HEK293 (cell line): ENCODE results near the gene EXT2.
A peak's percentile ranks its signal among the peaks of the same experiment; 100 is the strongest.

Experiments used
- ATF2 ChIP-seq: fragments of 450-650 bp; formaldehyde crosslinking; IDR thresholded peaks from 2 replicates; pipeline ENCODE4 v1.5.1; 2016; ENCODE audit warnings: missing biosample characterization, missing genetic modification characterization, low read depth
- ELK4 ChIP-seq: IDR thresholded peaks from 2 replicates; pipeline ENCODE4 v1.6.1; 2011; ENCODE audit warnings: mild to moderate bottlenecking, low read depth, low read length, borderline replicate concordance
- HOXC10 ChIP-seq: sonication (generic); formaldehyde crosslinking; IDR thresholded peaks from 2 replicates; pipeline ENCODE4 v1.8.1; 2023; ENCODE audit warnings: mild to moderate bottlenecking, missing genetic modification reagents
- KLF7 ChIP-seq: fragments of 450-650 bp; formaldehyde crosslinking; IDR thresholded peaks from 2 replicates; pipeline ENCODE4 v1.5.1; 2016; ENCODE audit warnings: missing biosample characterization, missing genetic modification characterization, borderline replicate concordance
- PBX3 ChIP-seq: sonication (generic); formaldehyde crosslinking; IDR thresholded peaks from 2 replicates; pipeline ENCODE4 v1.8.1; 2022; ENCODE audit warnings: mild to moderate bottlenecking, moderate library complexity, missing genetic modification reagents
- YY1 ChIP-seq: fragments of 450-650 bp; formaldehyde crosslinking; IDR thresholded peaks from 2 replicates; pipeline ENCODE4 v1.5.1; 2018; ENCODE audit warnings: missing biosample characterization, missing genetic modification characterization
- ZBTB1 ChIP-seq: fragments of 450-650 bp; formaldehyde crosslinking; IDR thresholded peaks from 2 replicates; pipeline ENCODE4 v1.5.1; 2016; ENCODE audit warnings: missing biosample characterization, missing genetic modification characterization
- ZBTB49 ChIP-seq: fragments of 450-650 bp; formaldehyde crosslinking; IDR thresholded peaks from 2 replicates; pipeline ENCODE4 v1.5.1; 2016; ENCODE audit warnings: missing biosample characterization, missing genetic modification characterization, low read depth
- ZEB2 ChIP-seq: fragments of 450-650 bp; formaldehyde crosslinking; IDR thresholded peaks from 2 replicates; pipeline ENCODE4 v1.5.1; 2016; ENCODE audit warnings: missing biosample characterization, missing genetic modification characterization
- ZFP3 ChIP-seq: fragments of 450-650 bp; formaldehyde crosslinking; IDR thresholded peaks from 2 replicates; pipeline ENCODE4 v1.5.1; 2016; ENCODE audit warnings: low read depth, missing biosample characterization, missing genetic modification characterization
- ZNF18 ChIP-seq: fragments of 450-650 bp; formaldehyde crosslinking; IDR thresholded peaks from 2 replicates; pipeline ENCODE4 v1.5.1; 2016; ENCODE audit warnings: missing biosample characterization, missing genetic modification characterization
- ZNF202 ChIP-seq: fragments of 450-650 bp; formaldehyde crosslinking; IDR thresholded peaks from 2 replicates; pipeline ENCODE4 v1.5.1; 2016; ENCODE audit warnings: missing biosample characterization, missing genetic modification characterization, borderline replicate concordance
- ZNF239 ChIP-seq: fragments of 450-650 bp; formaldehyde crosslinking; IDR thresholded peaks from 2 replicates; pipeline ENCODE4 v1.5.1; 2016; ENCODE audit warnings: missing biosample characterization, missing genetic modification characterization
- ZNF248 ChIP-seq: fragments of 450-650 bp; formaldehyde crosslinking; IDR thresholded peaks from 2 replicates; pipeline ENCODE4 v1.5.1; 2017; ENCODE audit warnings: missing biosample characterization, missing genetic modification characterization
- ZNF26 ChIP-seq: fragments of 450-650 bp; formaldehyde crosslinking; IDR thresholded peaks from 2 replicates; pipeline ENCODE4 v1.5.1; 2016; ENCODE audit warnings: missing biosample characterization, missing genetic modification characterization
- ZNF530 ChIP-seq: fragments of 450-650 bp; formaldehyde crosslinking; IDR thresholded peaks from 2 replicates; pipeline ENCODE4 v1.5.1; 2016; ENCODE audit warnings: low read depth, missing biosample characterization, missing genetic modification characterization
- ZNF561 ChIP-seq: fragments of 450-650 bp; IDR thresholded peaks from 2 replicates; pipeline ENCODE4 v1.5.1; 2018; ENCODE audit warnings: missing biosample characterization, missing genetic modification characterization, borderline replicate concordance
- ZNF623 ChIP-seq: fragments of 450-650 bp; formaldehyde crosslinking; IDR thresholded peaks from 2 replicates; pipeline ENCODE4 v1.5.1; 2016; ENCODE audit warnings: missing biosample characterization, missing genetic modification characterization
- ZNF626 ChIP-seq: fragments of 450-650 bp; sonication (Bioruptor Pico); formaldehyde crosslinking; IDR thresholded peaks from 2 replicates; pipeline ENCODE4 v1.5.1; 2018; ENCODE audit warnings: missing biosample characterization, missing genetic modification characterization, inconsistent platforms
- ZNF704 ChIP-seq: fragments of 450-650 bp; formaldehyde crosslinking; IDR thresholded peaks from 2 replicates; pipeline ENCODE4 v1.5.1; 2016; ENCODE audit warnings: missing biosample characterization, missing genetic modification characterization
- ZSCAN30 ChIP-seq: fragments of 450-650 bp; IDR thresholded peaks from 2 replicates; pipeline ENCODE4 v1.5.1; 2018; ENCODE audit warnings: missing biosample characterization, mild to moderate bottlenecking, missing genetic modification characterization, moderate library complexity
- ZXDB ChIP-seq: fragments of 450-650 bp; formaldehyde crosslinking; IDR thresholded peaks from 2 replicates; pipeline ENCODE4 v1.5.1; 2016; ENCODE audit warnings: missing biosample characterization, missing genetic modification characterization
- TF ChIP-seq, protein P1 (sequence below): fragments of 450-650 bp; formaldehyde crosslinking; IDR thresholded peaks from 2 replicates; pipeline ENCODE4 v1.5.1; 2016; ENCODE audit warnings: missing biosample characterization, missing genetic modification characterization
- TF ChIP-seq, protein P2 (sequence below): fragments of 450-650 bp; formaldehyde crosslinking; IDR thresholded peaks from 2 replicates; pipeline ENCODE4 v1.5.1; 2016; ENCODE audit warnings: missing biosample characterization, missing genetic modification characterization

EXT2 gene

GRCh38 chr11:44212128-44212527, 116.7 kb downstream of the EXT2 start (continued):
- TF ChIP-seq, protein P1, sequence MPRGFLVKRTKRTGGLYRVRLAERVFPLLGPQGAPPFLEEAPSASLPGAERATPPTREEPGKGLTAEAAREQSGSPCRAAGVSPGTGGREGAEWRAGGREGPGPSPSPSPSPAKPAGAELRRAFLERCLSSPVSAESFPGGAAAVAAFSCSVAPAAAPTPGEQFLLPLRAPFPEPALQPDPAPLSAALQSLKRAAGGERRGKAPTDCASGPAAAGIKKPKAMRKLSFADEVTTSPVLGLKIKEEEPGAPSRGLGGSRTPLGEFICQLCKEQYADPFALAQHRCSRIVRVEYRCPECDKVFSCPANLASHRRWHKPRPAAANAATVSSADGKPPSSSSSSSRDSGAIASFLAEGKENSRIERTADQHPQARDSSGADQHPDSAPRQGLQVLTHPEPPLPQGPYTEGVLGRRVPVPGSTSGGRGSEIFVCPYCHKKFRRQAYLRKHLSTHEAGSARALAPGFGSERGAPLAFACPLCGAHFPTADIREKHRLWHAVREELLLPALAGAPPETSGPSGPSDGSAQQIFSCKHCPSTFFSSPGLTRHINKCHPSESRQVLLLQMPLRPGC: no peak
- no peak for TF ChIP-seq ZNF626
- TF ChIP-seq ZNF248 (tag by site-specific recombination): no peak
- 0 out of 2 replicates have a peak, but pooled peaks have one; percentile 37 for TF ChIP-seq ZNF202 (tag by site-specific recombination)
- TF ChIP-seq ELK4: no peak
- no peak for TF ChIP-seq ZNF704
- TF ChIP-seq ZNF18: no peak
- no peak for TF ChIP-seq ZNF561 (tag by site-specific recombination)
- TF ChIP-seq ZNF623 (tag by site-specific recombination): peak; percentile 41; the same call in 1 of the 2 replicates
- no peak for TF ChIP-seq ZFP3
- TF ChIP-seq PBX3 (CRISPR knock-in tag): no peak
- no peak for TF ChIP-seq ZBTB1 (tag by site-specific recombination)
- no peak for TF ChIP-seq ZNF530
- 0 out of 2 replicates have a peak, but pooled peaks have one; percentile 30 for TF ChIP-seq ZXDB (tag by site-specific recombination)
- no peak for TF ChIP-seq YY1 (tag by site-specific recombination)
- no peak for TF ChIP-seq ATF2 (tag by site-specific recombination)
- no peak for TF ChIP-seq HOXC10 (CRISPR knock-in tag)
- TF ChIP-seq, protein P2, sequence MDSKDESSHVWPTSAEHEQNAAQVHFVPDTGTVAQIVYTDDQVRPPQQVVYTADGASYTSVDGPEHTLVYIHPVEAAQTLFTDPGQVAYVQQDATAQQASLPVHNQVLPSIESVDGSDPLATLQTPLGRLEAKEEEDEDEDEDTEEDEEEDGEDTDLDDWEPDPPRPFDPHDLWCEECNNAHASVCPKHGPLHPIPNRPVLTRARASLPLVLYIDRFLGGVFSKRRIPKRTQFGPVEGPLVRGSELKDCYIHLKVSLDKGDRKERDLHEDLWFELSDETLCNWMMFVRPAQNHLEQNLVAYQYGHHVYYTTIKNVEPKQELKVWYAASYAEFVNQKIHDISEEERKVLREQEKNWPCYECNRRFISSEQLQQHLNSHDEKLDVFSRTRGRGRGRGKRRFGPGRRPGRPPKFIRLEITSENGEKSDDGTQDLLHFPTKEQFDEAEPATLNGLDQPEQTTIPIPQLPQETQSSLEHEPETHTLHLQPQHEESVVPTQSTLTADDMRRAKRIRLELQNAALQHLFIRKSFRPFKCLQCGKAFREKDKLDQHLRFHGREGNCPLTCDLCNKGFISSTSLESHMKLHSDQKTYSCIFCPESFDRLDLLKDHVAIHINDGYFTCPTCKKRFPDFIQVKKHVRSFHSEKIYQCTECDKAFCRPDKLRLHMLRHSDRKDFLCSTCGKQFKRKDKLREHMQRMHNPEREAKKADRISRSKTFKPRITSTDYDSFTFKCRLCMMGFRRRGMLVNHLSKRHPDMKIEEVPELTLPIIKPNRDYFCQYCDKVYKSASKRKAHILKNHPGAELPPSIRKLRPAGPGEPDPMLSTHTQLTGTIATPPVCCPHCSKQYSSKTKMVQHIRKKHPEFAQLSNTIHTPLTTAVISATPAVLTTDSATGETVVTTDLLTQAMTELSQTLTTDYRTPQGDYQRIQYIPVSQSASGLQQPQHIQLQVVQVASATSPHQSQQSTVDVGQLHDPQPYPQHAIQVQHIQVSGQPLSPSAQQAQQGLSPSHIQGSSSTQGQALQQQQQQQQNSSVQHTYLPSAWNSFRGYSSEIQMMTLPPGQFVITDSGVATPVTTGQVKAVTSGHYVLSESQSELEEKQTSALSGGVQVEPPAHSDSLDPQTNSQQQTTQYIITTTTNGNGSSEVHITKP: no peak
- no peak for TF ChIP-seq ZEB2 (tag by site-specific recombination)
- no peak for TF ChIP-seq ZNF26 (tag by site-specific recombination)
- no peak for TF ChIP-seq ZSCAN30 (tag by site-specific recombination)
- TF ChIP-seq ZNF239 (tag by site-specific recombination): no peak
- TF ChIP-seq KLF7 (tag by site-specific recombination): no peak
- TF ChIP-seq ZBTB49: no peak
